ENCODE data around the gene NID1.

GRCh38 chr1:235942979-235943575 lies 121.8 kb downstream of the NID1 start:
- no peak for TF ChIP-seq CTCF (IDR thresholded peaks at IDR 0.05)
- no peak for TF ChIP-seq POLR2A (IDR thresholded peaks at IDR 0.05)
